IMR-90 (cell line): Measurements from ENCODE around the gene TGM2. TPM values are rescaled to one million over a fixed set of nuclear protein-coding genes. Genes with fewer than 3 reads are reported as not detected.

Source experiments
- ATAC-seq: fragments of 200-7000 bp; cut with Tn5 transposase; 2 replicates; pipeline ENCODE4 v1.9.1; 2020; ENCODE audit warnings: low read depth, mild to moderate bottlenecking, moderate library complexity
- BruUV-seq: library from RNA; stranded (reverse); fragments of 400-500 nt; replicated peaks from 2 replicates; lab custom pipeline; 2021; lab: Mats Ljungman, UMichigan
- CTCF ChIA-PET: fragments of 300-600 bp; formaldehyde crosslinking; extraction: SDS; loops from one replicate; lab custom pipeline; 2021; ENCODE audit warnings: antibody characterized with exemption; lab: Yijun Ruan, JAX
- POLR2A ChIA-PET: fragments of 300-600 bp; sonication (Branson Sonifier 250); formaldehyde crosslinking; loops from one replicate; lab custom pipeline; 2022; ENCODE audit warnings: antibody characterized with exemption; ENCODE audit not compliant: unreplicated experiment; lab: Charles Lee
- DNase-seq: peaks from one replicate; pipeline ENCODE4 v3.0.0; 2013
- H2AFZ ChIP-seq: replicated peaks from 2 replicates; pipeline ENCODE3; 2013; ENCODE audit warnings: low read length, mild to moderate bottlenecking; ENCODE audit not compliant: poor library complexity
- H2AK5ac ChIP-seq: 2 replicates; pipeline ENCODE4 v1.6.1; 2013; ENCODE audit warnings: low read depth, low read length, inconsistent platforms
- H2AK9ac ChIP-seq: replicated peaks from 2 replicates; pipeline ENCODE3; 2013; ENCODE audit warnings: mild to moderate bottlenecking, low read depth, low read length, moderate library complexity; ENCODE audit not compliant: poor library complexity
- H2BK120ac ChIP-seq: 2 replicates; pipeline ENCODE4 v1.6.1; 2013; ENCODE audit warnings: low read depth, low read length, inconsistent platforms
- H2BK15ac ChIP-seq: 3 replicates; pipeline ENCODE4 v1.6.1; 2013; ENCODE audit warnings: low read depth, low read length, inconsistent platforms
- H2BK20ac ChIP-seq: 2 replicates; pipeline ENCODE4 v1.6.1; 2013; ENCODE audit warnings: low read depth, mild to moderate bottlenecking, inconsistent platforms, low read length, moderate library complexity
- H2BK5ac ChIP-seq: 2 replicates; pipeline ENCODE4 v1.6.1; 2013; ENCODE audit warnings: mild to moderate bottlenecking, low read depth, low read length, inconsistent platforms; ENCODE audit not compliant: poor library complexity, severe bottlenecking
- H3K14ac ChIP-seq: replicated peaks from 2 replicates; pipeline ENCODE4 v1.6.1; 2013; ENCODE audit warnings: low read depth, low read length, inconsistent platforms
- H3K18ac ChIP-seq: 2 replicates; pipeline ENCODE4 v1.6.1; 2013; ENCODE audit warnings: low read depth, low read length, control low read depth
- H3K23ac ChIP-seq: 2 replicates; pipeline ENCODE4 v1.6.1; 2013; ENCODE audit warnings: low read depth, low read length, inconsistent platforms
- H3K27ac ChIP-seq: 2 replicates; pipeline ENCODE4 v1.5.1; 2013; ENCODE audit warnings: mild to moderate bottlenecking, control low read depth, low read length; ENCODE audit not compliant: insufficient read depth
- H3K27me3 ChIP-seq: 2 replicates; pipeline ENCODE4 v1.6.1; 2013; ENCODE audit warnings: low read length; ENCODE audit not compliant: control insufficient read depth, insufficient read depth
- H3K36me3 ChIP-seq: 2 replicates; pipeline ENCODE4 v1.6.1; 2013; ENCODE audit warnings: low read length, mixed read lengths; ENCODE audit not compliant: control insufficient read depth, insufficient read depth
- H3K4ac ChIP-seq: 2 replicates; pipeline ENCODE4 v1.6.1; 2013; ENCODE audit warnings: low read depth, low read length, inconsistent platforms
- H3K4me1 ChIP-seq: 2 replicates; pipeline ENCODE4 v1.6.1; 2013; ENCODE audit warnings: low read length, mixed read lengths; ENCODE audit not compliant: control insufficient read depth, insufficient read depth
- H3K4me2 ChIP-seq: 2 replicates; pipeline ENCODE4 v1.6.1; 2013; ENCODE audit warnings: low read depth, mild to moderate bottlenecking, control low read depth, low read length, moderate library complexity
- H3K4me3 ChIP-seq: 2 replicates; pipeline ENCODE4 v1.5.1; 2013; ENCODE audit warnings: low read depth, mild to moderate bottlenecking, control low read depth, low read length, moderate library complexity; ENCODE audit not compliant: insufficient read depth
- H3K56ac ChIP-seq: 2 replicates; pipeline ENCODE4 v1.6.1; 2013; ENCODE audit warnings: low read length, inconsistent platforms; ENCODE audit not compliant: insufficient read depth; ENCODE audit errors: extremely low read depth
- H3K79me1 ChIP-seq, 2 experiments: 2 replicates each; pipeline ENCODE4 v1.6.1; 2013; ENCODE audit warnings: low read length in 2 of 2, inconsistent platforms in 1 of 2, low read depth in 1 of 2
- H3K9ac ChIP-seq: 2 replicates; pipeline ENCODE4 v1.6.1; 2013; ENCODE audit warnings: low read depth, low read length, control low read depth
- H3K9me1 ChIP-seq: 2 replicates; pipeline ENCODE4 v1.6.1; 2013; ENCODE audit warnings: low read length, inconsistent platforms; ENCODE audit not compliant: insufficient read depth
- H3K9me3 ChIP-seq: 2 replicates; pipeline ENCODE4 v1.6.1; 2013; ENCODE audit warnings: low read length; ENCODE audit not compliant: control insufficient read depth, insufficient read depth
- H4K20me1 ChIP-seq: 2 replicates; pipeline ENCODE4 v1.6.1; 2013; ENCODE audit warnings: low read length, inconsistent platforms; ENCODE audit not compliant: insufficient read depth
- H4K5ac ChIP-seq: 2 replicates; pipeline ENCODE4 v1.6.1; 2013; ENCODE audit warnings: mild to moderate bottlenecking, low read depth, low read length, control low read depth
- H4K8ac ChIP-seq, 2 experiments: 2 replicates each; pipeline ENCODE4 v1.6.1; 2013; ENCODE audit warnings: low read depth in 2 of 2, low read length in 2 of 2, control low read depth in 1 of 2, inconsistent platforms in 1 of 2
- H4K91ac ChIP-seq: 2 replicates; pipeline ENCODE4 v1.6.1; 2013; ENCODE audit warnings: low read depth, low read length, inconsistent platforms; ENCODE audit not compliant: insufficient read depth
- CHD1 ChIP-seq: IDR thresholded peaks from 2 replicates; pipeline ENCODE4 v1.6.1; 2012; ENCODE audit warnings: low read depth, low read length, improper control_type of control experiment
- FOS ChIP-seq: fragments of 150-350 bp; IDR thresholded peaks from 2 replicates; pipeline ENCODE4 v1.6.1; 2016; ENCODE audit warnings: low read depth, low read length
- MXI1 ChIP-seq: IDR thresholded peaks from 2 replicates; pipeline ENCODE4 v1.6.1; 2012; ENCODE audit warnings: low read depth, mild to moderate bottlenecking, low read length, moderate library complexity, borderline replicate concordance
- POLR2A ChIP-seq: IDR thresholded peaks from 2 replicates; pipeline ENCODE4 v1.6.1; 2012; ENCODE audit warnings: mild to moderate bottlenecking, low read depth, low read length
- RFX5 ChIP-seq: IDR thresholded peaks from 2 replicates; pipeline ENCODE4 v1.8.0; 2012; ENCODE audit warnings: low read depth, mild to moderate bottlenecking, low read length, moderate library complexity
- USF2 ChIP-seq: fragments of 150-350 bp; IDR thresholded peaks from 2 replicates; pipeline ENCODE4 v1.6.1; 2017; ENCODE audit warnings: mild to moderate bottlenecking, antibody characterized with exemption, low read length, low read depth
- WGBS, 2 experiments: methylation state at CpG; one replicate each; pipeline versions ENCODE4 v1.1.5 to v1.1.7; 2013; ENCODE audit warnings: missing lambda C conversion rate in 2 of 2; ENCODE audit not compliant: insufficient read length in 1 of 2; ENCODE audit errors: extremely low coverage in 2 of 2; 5-methylcytosine and 5-hydroxymethylcytosine counted together
- dilution Hi-C: fragments of 300-500 bp; cut with HindIII; formaldehyde crosslinking; loops from one replicate; pipeline ENCODE4 v1.14.3; 2018; ENCODE audit warnings: low sequenced_read_pairs; ENCODE audit not compliant: unreplicated experiment
- in situ Hi-C: fragments of 300-500 bp; cut with MboI; formaldehyde crosslinking; loops from 3 replicates; pipeline ENCODE4 v1.14.3; 2019; ENCODE audit warnings: low sequenced_read_pairs, inconsistent platforms, mixed read lengths
- intact Hi-C: fragments of 100-400 bp; cut with micrococcal nuclease; formaldehyde crosslinking; loops from 2 replicates; pipeline ENCODE4 v1.10.0; 2022
- polyA plus RNA-seq, 3 experiments: library from polyadenylated mRNA; depleted of rRNA; stranded (reverse); fragments of >200 nt; gene quantifications; 2 replicates each; pipeline ENCODE4 v1.2.3, GENCODE V29; 2012; ENCODE audit warnings: low replicate concordance in 1 of 3
- total RNA-seq: library from RNA; depleted of rRNA; stranded (reverse); fragments of >200 nt; gene quantifications from 2 replicates; pipeline ENCODE4 v1.2.3, GENCODE V29; 2012
- TF ChIP-seq, protein P1 (sequence below): conservative IDR thresholded peaks from 2 replicates; pipeline ENCODE4 v1.5.1; 2012; ENCODE audit warnings: mild to moderate bottlenecking, low read depth, low read length, improper control_type of control experiment

The TGM2 gene
- total and polyA plus RNA-seq, 2 of the 4 experiments (the other 2 are of a cell fraction): 239 to 268 TPM

GRCh38 chr20:38093641-38094077 is 71.4 kb downstream of the TGM2 start:
- BruUV-seq: no TSS peak
- CTCF ChIA-PET: interaction anchor here (1.2 kb wide), 1 partner anchor 21 kb away, joined by 4 read pairs; no protein-coding TSS in a partner anchor
- 100% methylated on average over 1 of the region's 8 CpGs; no CpG with 5 or more reads in 1 of the 2 experiments for WGBS, 2 experiments

More at GRCh38 chr20:38093641-38094077, 71.4 kb downstream of the TGM2 start:
- ATAC-seq: no peak
- Histone ChIP-seq H3K36me3 (peaks cover 15% of the 10 kb centered on the region), H2BK20ac (peak overlapping the region; percentile 59), H2AFZ (no peak overlapping the region), H4K5ac (peak overlapping the region; percentile 31; the same call in 1 of the 2 replicates), H2BK15ac (peak overlapping the region; percentile 9; the same call in 1 of the 3 replicates), H3K9me1 (peaks cover 24% of the 10 kb centered on the region), H3K9me3 (no peaks in the 10 kb centered on the region), H3K4me1 (peaks cover 18% of the 10 kb centered on the region), H3K18ac (peak overlapping the region; percentile 54), H3K56ac (no peak overlapping the region), H4K91ac (0 out of 2 replicates have a peak overlapping the region, but pooled peaks have one; percentile 4), H3K23ac (no peak overlapping the region), H3K79me1 (peaks cover 7 to 42% of the 10 kb centered on the region in 2 experiments), H2BK120ac (peak overlapping the region; percentile 4; the same call in 1 of the 2 replicates), H3K14ac (0 out of 2 replicates have a peak overlapping the region, but pooled peaks have one; percentile 3), H3K4ac (peak overlapping the region; percentile 49; the same call in 1 of the 2 replicates), H2AK9ac (no peak overlapping the region), H3K9ac (no peak overlapping the region), H4K20me1 (no peaks in the 10 kb centered on the region), H4K8ac (peak overlapping the region in 1 of 2 experiments; percentile 7; a peak in 1 of 4 replicates), H2AK5ac (peak overlapping the region; percentile 75; the same call in 1 of the 2 replicates), H2BK5ac (no peak overlapping the region), H3K4me2 (no peak overlapping the region), H3K4me3 (no peak overlapping the region), H3K27ac (peak overlapping the region; percentile 34; the same call in 1 of the 2 replicates), H3K27me3 (no peaks in the 10 kb centered on the region)
- POLR2A ChIA-PET: interaction anchor here (0.6 kb wide), 1 partner anchor 71 kb away, joined by 7 read pairs; no protein-coding TSS in a partner anchor
- intact Hi-C loops (no loop called here), in situ Hi-C loops (no loop called here), dilution Hi-C loops (no loop called here)
- no peak for DNase-seq
- TF ChIP-seq MXI1 (no peak), POLR2A (no peak), CHD1 (no peak), FOS (no peak), USF2 (no peak), RFX5 (no peak)
- TF ChIP-seq, protein P1, sequence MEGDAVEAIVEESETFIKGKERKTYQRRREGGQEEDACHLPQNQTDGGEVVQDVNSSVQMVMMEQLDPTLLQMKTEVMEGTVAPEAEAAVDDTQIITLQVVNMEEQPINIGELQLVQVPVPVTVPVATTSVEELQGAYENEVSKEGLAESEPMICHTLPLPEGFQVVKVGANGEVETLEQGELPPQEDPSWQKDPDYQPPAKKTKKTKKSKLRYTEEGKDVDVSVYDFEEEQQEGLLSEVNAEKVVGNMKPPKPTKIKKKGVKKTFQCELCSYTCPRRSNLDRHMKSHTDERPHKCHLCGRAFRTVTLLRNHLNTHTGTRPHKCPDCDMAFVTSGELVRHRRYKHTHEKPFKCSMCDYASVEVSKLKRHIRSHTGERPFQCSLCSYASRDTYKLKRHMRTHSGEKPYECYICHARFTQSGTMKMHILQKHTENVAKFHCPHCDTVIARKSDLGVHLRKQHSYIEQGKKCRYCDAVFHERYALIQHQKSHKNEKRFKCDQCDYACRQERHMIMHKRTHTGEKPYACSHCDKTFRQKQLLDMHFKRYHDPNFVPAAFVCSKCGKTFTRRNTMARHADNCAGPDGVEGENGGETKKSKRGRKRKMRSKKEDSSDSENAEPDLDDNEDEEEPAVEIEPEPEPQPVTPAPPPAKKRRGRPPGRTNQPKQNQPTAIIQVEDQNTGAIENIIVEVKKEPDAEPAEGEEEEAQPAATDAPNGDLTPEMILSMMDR: no peak
